Activated CD8-positive, alpha-beta T cell treated with anti-CD3 and anti-CD28 coated beads, Interleukin-2, amount 10 ng/mL, durations not matched to agents 7 days and 5 days (primary cell): ENCODE data around the gene GALNT1. TPM values are rescaled to one million over a fixed set of nuclear protein-coding genes. Genes with fewer than 3 reads are reported as not detected.

Experiments
- ATAC-seq: fragments of 150-1000 bp; cut with Tn5 transposase; one replicate; pipeline ENCODE4 v1.10.0; 2021; ENCODE audit warnings: moderate library complexity
- CTCF ChIA-PET: fragments of 350-600 bp; sonication (Branson Sonifier 250); formaldehyde crosslinking; loops from one replicate; lab custom pipeline; 2021; ENCODE audit warnings: antibody characterized with exemption; lab: Charles Lee
- POLR2A ChIA-PET: fragments of 350-600 bp; sonication (Branson Sonifier 250); formaldehyde crosslinking; loops from one replicate; lab custom pipeline; 2021; ENCODE audit warnings: antibody characterized with exemption; lab: Charles Lee
- DNase-seq: peaks from one replicate; pipeline ENCODE4 v3.0.0-alpha.2; 2020
- H3K27ac Mint-ChIP-seq: one replicate; pipeline ENCODE4 v1.8.0; 2021; ENCODE audit warnings: mild to moderate bottlenecking, mixed read lengths
- H3K27me3 Mint-ChIP-seq: one replicate; pipeline ENCODE4 v1.8.0; 2021; ENCODE audit warnings: low read depth, mixed read lengths
- H3K36me3 Mint-ChIP-seq: one replicate; pipeline ENCODE4 v1.8.0; 2021; ENCODE audit warnings: low read depth, mixed read lengths
- H3K4me1 Mint-ChIP-seq: one replicate; pipeline ENCODE4 v1.8.0; 2021; ENCODE audit warnings: low read depth, mixed read lengths
- H3K4me3 Mint-ChIP-seq: one replicate; pipeline ENCODE4 v1.8.0; 2021; ENCODE audit warnings: mild to moderate bottlenecking, mixed read lengths
- H3K9me3 Mint-ChIP-seq: one replicate; pipeline ENCODE4 v1.8.0; 2022; ENCODE audit warnings: mixed read lengths; ENCODE audit not compliant: insufficient read depth
- total RNA-seq, 2 experiments: library from RNA; stranded (reverse); gene quantifications; one replicate each; pipeline ENCODE4 v1.2.3, GENCODE V29; 2021

Gene GALNT1
- total RNA-seq, 2 experiments from 2014 or later = 34.5 to 35.8 TPM

DNA sequence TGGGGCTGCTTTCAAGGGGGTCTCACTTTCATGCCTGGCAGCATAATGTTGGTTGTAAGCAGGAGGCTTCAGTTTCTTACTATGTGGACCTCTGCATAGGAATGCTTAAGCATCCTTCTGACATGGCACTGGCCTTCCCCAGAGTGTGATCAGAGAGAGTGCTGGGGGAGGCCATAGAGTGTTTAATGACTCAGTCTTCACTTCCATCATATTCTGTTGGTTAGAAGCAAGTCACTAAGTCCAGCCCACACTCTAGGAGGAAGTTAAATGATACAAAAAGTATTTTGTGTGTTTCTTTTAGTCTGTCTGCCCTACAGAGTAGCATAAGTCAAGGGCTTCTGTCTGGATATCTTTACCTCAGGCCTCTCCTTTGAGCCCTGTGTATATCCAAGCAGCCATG lies 64.9 kb downstream of the GALNT1 start:
- H3K27me3 Mint-ChIP-seq = no peaks in the 10 kb centered on the region
- no peaks in the 10 kb centered on the region for H3K4me1 Mint-ChIP-seq
- H3K36me3 Mint-ChIP-seq = no peaks in the 10 kb centered on the region
- POLR2A ChIA-PET = no interaction called here
- no peak overlapping the region for H3K4me3 Mint-ChIP-seq
- ATAC-seq = no peak
- CTCF ChIA-PET = no interaction called here
- no peak for DNase-seq
- H3K27ac Mint-ChIP-seq = no peak overlapping the region
- peaks cover 11% of the 10 kb centered on the region for H3K9me3 Mint-ChIP-seq

DNA sequence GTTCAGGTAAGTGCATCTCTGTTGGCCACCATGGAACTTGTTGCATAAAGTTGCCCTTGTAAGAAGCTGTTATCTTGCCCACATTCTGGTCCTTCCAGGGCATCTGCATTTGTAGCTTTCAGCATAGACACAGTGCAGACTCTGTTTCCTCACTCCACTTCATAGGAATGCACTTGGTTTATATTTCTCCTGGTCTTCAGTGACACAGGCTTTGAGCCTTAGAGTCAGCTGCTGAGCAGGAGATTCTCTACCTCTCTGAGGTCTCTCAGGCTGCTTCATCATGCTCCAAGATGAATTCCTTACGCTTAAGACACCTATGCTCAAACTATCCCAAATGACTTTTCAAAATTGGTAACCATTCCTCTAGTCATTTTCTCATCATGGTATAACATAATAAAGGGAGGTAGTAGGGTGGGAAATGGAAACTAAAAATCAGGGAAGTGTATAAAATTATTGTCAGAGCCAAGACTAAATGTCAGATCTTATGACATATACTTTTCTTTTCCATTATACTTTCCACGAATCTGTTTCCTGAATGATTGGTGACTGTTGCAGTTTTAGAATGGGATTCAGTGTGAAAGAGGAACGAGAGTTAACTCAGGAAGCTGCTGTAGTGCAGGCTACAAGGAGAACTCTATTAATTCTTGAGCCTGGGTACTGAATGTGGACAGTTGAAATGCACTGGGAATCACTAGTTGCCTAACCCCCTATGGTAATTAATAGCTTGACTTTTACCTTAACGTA lies 72.0 kb downstream of the GALNT1 start:
- CTCF ChIA-PET = no interaction called here
- H3K27me3 Mint-ChIP-seq = no peaks in the 10 kb centered on the region
- H3K4me3 Mint-ChIP-seq = no peak overlapping the region
- POLR2A ChIA-PET = no interaction called here
- DNase-seq (no peak), ATAC-seq (no peak)
- no peak overlapping the region for H3K27ac Mint-ChIP-seq
- H3K36me3 Mint-ChIP-seq = no peaks in the 10 kb centered on the region
- H3K9me3 Mint-ChIP-seq = peaks cover 5% of the 10 kb centered on the region
- H3K4me1 Mint-ChIP-seq = no peaks in the 10 kb centered on the region

DNA sequence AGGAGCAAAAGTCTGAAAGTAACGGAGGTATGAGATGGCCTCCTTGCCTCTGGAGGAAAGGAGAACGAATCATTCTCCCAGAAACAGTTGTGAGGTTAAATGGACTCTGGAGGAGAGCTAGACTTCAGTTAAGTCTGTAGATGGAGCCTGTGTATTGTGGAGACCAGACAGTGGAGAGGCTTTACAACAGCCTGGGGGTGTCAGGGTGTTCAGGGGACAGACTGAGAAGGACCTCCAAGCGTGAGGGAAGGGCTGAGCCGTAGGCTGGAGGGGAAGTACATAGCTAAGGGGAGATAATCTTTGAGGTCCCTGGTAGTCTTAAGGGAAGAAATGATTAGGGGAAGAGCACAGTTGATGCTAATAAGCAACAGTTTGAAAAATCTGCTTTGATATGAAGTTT lies 76.6 kb downstream of the GALNT1 start:
- Mint-ChIP-seq H3K36me3 (no peaks in the 10 kb centered on the region), H3K27me3 (no peaks in the 10 kb centered on the region), H3K9me3 (no peaks in the 10 kb centered on the region), H3K4me3 (no peak overlapping the region), H3K27ac (no peak overlapping the region), H3K4me1 (peaks cover 5% of the 10 kb centered on the region)
- POLR2A ChIA-PET = no interaction called here
- DNase-seq (no peak), ATAC-seq (no peak)
- CTCF ChIA-PET = no interaction called here

DNA sequence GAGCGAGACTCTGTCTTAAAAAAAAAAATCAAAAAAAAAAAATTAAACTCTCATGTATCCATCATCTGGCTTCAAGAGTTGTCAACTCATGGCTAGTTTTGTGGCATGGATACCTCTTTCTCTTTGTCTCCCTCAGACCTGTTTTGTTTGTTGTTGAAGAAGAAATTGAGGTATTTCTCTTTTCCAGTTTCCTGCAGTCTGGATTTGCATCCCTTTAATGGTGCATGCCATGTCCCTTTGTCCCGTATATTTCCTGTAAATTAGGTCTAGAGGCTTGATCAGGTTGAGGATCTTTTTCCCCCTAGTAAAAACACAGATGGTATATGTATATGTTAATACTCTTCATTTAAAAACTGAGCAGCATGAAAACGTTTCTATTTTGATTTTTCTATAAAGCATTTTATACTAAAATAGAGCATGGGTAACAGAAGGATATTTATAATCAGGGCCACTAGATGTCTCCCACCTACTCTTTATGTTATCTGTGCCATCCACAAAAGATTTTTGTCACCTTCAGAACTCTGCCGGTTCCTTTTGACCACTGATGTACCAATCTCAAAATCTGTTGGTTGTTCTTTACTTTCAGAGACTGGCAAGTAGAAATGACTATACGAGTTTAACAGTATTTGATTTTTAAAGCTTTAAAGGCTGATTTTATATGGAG lies 80.1 kb downstream of the GALNT1 start:
- Mint-ChIP-seq H3K4me3 (no peak overlapping the region), H3K27me3 (no peaks in the 10 kb centered on the region), H3K36me3 (peaks cover 12% of the 10 kb centered on the region), H3K9me3 (no peaks in the 10 kb centered on the region), H3K4me1 (peaks cover 5% of the 10 kb centered on the region), H3K27ac (no peak overlapping the region)
- DNase-seq (no peak), ATAC-seq (no peak)
- POLR2A ChIA-PET = no interaction called here
- CTCF ChIA-PET = interaction anchor here (0.7 to 0.9 kb wide), 2 partner anchors 10 to 225 kb away, joined by 3 read pairs; no protein-coding TSS in a partner anchor

DNA sequence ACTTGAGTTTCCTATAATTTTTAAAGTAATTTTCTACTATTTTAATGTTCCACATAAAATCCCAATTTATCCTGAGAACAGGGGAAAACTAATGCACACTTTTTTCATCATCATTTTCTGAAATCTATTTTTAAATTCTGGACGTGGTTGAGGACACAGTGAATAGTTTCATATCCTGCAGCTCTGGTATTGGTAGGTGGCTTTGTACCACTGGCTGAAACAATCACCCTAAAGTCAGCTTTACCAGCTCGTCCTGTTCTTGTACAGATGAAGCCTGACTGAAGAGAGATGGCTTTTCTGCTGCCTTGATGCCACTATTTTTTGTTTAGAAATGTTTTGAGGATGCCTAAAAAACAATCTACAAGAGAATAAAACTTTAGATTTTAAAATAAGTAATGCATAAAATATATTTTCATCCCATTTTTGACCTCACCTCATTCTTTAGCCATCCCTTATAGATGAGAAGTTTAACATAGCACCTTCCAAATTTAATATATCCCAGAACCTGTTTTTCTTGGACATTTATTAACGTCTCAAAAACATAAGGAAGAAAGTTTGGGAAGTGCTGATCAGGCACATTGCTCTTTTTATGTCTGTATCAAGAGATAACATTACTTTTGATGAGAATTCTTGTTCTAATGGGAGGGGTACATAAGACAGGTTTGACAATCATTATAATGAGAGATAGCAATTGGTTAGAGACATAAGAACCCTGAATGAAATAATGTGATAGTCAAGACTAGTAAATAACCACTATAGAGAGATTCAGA lies 80.9 kb downstream of the GALNT1 start:
- no peak overlapping the region for H3K27ac Mint-ChIP-seq
- no peak for DNase-seq
- ChIA-PET POLR2A (no interaction called here), CTCF (interaction anchor here (0.7 to 0.9 kb wide), 2 partner anchors 9 to 226 kb away, joined by 3 read pairs; no protein-coding TSS in a partner anchor)
- ATAC-seq = no peak
- H3K4me1 Mint-ChIP-seq = peaks cover 5% of the 10 kb centered on the region
- no peaks in the 10 kb centered on the region for H3K9me3 Mint-ChIP-seq
- H3K36me3 Mint-ChIP-seq = peaks cover 18% of the 10 kb centered on the region
- no peaks in the 10 kb centered on the region for H3K27me3 Mint-ChIP-seq
- H3K4me3 Mint-ChIP-seq = no peak overlapping the region

DNA sequence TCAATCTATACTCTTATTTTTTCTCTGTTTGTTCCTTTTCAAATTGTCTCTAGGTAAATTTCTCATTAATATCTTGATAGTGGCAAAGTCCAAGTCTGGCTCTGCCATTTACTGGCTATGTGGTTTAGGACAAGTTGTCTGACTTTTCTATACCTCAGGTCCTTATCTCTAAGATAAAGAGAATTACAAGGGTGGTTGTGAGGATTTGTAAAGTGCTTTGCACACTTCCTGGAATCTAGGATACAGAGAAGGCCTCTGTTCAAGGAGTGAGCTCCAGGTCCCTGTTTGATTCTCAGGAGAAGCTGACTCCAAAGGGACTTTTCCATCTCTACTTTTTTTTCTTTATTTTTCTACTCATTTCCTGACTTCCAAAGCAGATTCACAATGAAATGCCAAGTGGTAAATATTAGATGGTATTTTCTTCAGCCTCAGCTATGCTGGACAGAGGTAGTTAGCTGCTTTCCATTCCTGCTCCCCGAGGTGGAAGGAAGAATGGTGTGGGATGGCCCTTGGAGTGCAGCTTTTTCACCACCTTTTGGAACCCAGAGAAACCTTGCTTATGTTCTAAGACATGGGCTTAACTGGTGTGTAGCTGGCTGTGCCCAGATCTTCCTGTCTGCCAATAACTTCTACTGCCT lies 90.5 kb downstream of the GALNT1 start:
- no peak for DNase-seq
- Mint-ChIP-seq H3K9me3 (no peaks in the 10 kb centered on the region), H3K4me3 (no peak overlapping the region), H3K36me3 (peaks cover 12% of the 10 kb centered on the region), H3K27me3 (no peaks in the 10 kb centered on the region), H3K4me1 (no peaks in the 10 kb centered on the region), H3K27ac (no peak overlapping the region)
- no peak for ATAC-seq
- ChIA-PET POLR2A (no interaction called here), CTCF (interaction anchor here (1.0 kb wide), 1 partner anchor 10 kb away, joined by 3 read pairs; no protein-coding TSS in a partner anchor)

DNA sequence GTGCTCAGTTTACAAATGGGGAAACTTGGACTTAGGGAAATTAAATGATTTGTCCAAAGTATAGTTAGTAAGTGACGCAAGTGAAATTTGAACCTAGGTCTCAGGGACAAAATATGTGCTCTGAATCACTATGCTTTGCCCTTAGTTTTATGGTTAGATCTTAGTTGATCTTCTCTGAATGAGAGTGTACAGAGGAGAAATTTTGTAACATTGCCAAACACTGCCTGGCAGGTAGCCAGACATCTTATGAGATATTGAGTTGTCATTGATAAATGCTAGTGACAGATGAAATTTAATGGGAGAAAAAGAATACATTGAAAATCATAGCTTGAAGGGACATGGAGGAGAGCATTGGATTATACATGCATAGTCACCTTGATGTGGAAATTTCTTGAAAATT lies 91.4 kb downstream of the GALNT1 start:
- POLR2A ChIA-PET = no interaction called here
- Mint-ChIP-seq H3K27me3 (no peaks in the 10 kb centered on the region), H3K9me3 (no peaks in the 10 kb centered on the region), H3K4me3 (no peak overlapping the region), H3K4me1 (no peaks in the 10 kb centered on the region), H3K27ac (no peak overlapping the region), H3K36me3 (peaks cover 4% of the 10 kb centered on the region)
- ATAC-seq (no peak), DNase-seq (no peak)
- CTCF ChIA-PET = no interaction called here

DNA sequence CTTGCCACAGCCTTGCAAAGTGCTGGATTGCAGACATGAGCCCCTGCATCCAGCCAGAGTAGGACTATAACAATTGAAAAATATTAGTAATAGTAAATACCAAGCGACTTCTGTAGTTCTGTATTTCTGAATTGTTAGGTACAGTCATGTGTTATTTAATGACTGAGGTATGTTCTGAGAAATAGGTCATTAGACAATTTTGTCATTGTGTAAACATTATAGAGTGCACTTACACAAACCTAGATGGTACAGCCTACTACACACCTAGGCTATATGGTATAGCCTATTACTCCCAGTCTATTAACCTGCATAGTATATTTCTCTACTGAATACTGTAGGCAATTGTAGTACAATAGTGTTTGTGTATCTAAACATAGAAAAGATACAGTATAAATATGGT lies 92.1 kb downstream of the GALNT1 start:
- ChIA-PET CTCF (no interaction called here), POLR2A (no interaction called here)
- Mint-ChIP-seq H3K4me1 (no peaks in the 10 kb centered on the region), H3K27me3 (no peaks in the 10 kb centered on the region), H3K9me3 (no peaks in the 10 kb centered on the region), H3K4me3 (no peak overlapping the region), H3K27ac (no peak overlapping the region), H3K36me3 (no peaks in the 10 kb centered on the region)
- ATAC-seq (no peak), DNase-seq (no peak)

DNA sequence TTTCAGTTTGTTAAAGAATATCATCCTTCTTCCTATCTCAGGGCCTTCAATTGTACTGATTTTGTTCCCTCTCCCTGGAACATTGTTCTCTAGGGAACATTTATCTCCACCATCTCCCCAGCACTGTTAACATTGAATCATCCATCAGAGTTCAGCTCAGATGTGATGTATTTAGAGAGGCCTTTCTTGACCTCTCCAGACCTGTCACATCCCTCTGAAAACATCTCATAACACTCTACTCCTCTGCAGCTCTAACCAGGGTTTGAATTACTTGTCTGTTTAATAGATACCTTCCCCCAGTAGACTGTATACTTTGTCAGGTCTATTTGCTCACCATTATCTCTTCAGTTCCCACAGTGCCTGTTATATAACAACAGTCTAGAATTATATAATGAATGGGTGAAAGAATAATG lies 98.6 kb downstream of the GALNT1 start:
- Mint-ChIP-seq H3K4me1 (no peaks in the 10 kb centered on the region), H3K36me3 (peaks cover 2% of the 10 kb centered on the region), H3K27ac (no peak overlapping the region), H3K4me3 (no peak overlapping the region), H3K9me3 (no peaks in the 10 kb centered on the region), H3K27me3 (no peaks in the 10 kb centered on the region)
- ATAC-seq = no peak
- POLR2A ChIA-PET = interaction anchor here (0.5 kb wide), 1 partner anchor 283 kb away, joined by 6 read pairs; no protein-coding TSS in a partner anchor
- CTCF ChIA-PET = no interaction called here
- no peak for DNase-seq

DNA sequence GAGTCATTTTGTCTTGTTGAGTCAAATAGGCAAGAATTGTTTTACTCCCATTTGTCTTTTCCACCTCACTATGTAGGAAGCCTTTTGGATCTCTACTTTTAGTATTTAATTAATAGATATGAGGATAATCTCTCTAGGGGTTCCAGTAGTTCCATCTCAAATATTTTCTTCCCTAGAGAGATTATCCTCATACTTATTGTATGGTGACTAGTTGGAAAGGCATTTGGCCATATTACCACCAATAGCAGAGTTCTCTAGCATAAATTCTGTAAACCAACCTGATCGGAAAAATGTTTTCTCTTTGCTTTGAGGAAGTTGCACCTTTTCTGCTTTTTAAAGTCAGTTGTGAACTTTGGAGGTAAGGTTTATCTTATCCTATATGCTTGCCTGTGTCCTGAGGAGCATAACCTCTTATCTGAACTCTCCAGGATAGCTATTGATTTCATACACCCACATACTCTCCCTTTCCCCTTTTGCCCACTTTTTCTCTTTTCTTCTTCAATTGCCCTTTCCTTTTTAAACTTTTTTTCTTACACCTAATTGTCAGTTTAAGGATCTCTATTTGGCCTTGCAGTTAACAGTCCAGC lies 100.8 kb downstream of the GALNT1 start:
- Mint-ChIP-seq H3K4me1 (no peaks in the 10 kb centered on the region), H3K27me3 (no peaks in the 10 kb centered on the region), H3K27ac (no peak overlapping the region), H3K36me3 (peaks cover 2% of the 10 kb centered on the region), H3K9me3 (no peaks in the 10 kb centered on the region), H3K4me3 (no peak overlapping the region)
- ChIA-PET CTCF (no interaction called here), POLR2A (no interaction called here)
- ATAC-seq = no peak
- DNase-seq = no peak

DNA sequence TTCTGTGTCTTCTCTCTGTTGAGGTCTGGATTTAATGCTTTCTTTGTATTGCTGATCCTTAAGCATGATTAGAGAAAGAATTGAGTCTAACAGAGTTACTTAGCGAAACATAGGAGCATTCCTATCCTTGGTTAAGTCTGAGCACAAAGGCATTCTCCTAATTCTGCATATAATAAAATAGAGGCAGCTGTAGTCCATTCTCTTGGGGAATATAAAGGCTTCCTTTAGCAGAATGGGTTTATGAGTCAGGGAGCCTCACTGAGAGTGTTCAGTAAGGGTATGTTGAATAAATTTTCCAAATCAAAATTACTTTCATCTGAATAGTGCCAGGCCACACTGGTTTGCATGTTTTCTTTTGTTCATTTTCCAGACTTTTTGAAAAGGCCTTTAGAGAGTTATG lies 101.5 kb downstream of the GALNT1 start:
- CTCF ChIA-PET = no interaction called here
- Mint-ChIP-seq H3K4me1 (no peaks in the 10 kb centered on the region), H3K27me3 (no peaks in the 10 kb centered on the region), H3K36me3 (peaks cover 2% of the 10 kb centered on the region), H3K4me3 (no peak overlapping the region), H3K27ac (no peak overlapping the region), H3K9me3 (no peaks in the 10 kb centered on the region)
- ATAC-seq (no peak), DNase-seq (no peak)
- POLR2A ChIA-PET = no interaction called here
